GM18868 (cell line): ENCODE data around the gene VSTM2B.

Experiments
- ATAC-seq: cut with Tn5 transposase; IDR thresholded peaks from one replicate; pipeline ENCODE4 v1.9.1; 2021; ENCODE audit warnings: mild to moderate bottlenecking, moderate library complexity; ENCODE audit not compliant: unreplicated experiment

Gene VSTM2B

DNA sequence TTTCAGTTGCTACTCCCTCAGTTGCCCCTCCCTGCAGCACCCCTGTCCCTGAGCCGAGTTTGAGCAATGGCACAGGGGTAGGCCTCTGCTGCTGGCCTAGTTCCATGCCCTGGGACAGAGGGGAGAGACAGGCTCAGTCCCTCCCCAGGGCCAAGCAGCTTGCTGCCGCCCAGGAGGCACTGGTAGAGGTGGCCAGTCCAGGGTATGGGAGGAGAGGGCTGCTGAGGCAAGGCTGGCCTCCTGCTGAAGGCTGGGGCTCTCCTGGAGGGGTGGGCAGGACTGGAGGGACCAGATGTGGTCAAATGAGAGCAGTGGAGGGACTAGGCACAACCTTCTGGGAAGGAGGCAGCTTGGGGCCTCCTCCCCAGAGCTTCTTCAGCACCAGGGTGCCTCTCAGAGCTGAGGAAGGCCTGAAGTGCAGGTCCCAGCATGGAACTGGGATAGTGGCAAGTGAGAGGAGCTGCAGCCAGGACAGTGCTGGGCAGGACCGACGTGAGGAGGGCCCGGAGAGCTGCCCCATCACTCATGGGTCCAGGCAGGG, 29.8 kb upstream of the VSTM2B start:
- ATAC-seq = no peak

GRCh38 chr19:29497241-29497640, 28.6 kb upstream of the VSTM2B start:
- no peak for ATAC-seq

DNA sequence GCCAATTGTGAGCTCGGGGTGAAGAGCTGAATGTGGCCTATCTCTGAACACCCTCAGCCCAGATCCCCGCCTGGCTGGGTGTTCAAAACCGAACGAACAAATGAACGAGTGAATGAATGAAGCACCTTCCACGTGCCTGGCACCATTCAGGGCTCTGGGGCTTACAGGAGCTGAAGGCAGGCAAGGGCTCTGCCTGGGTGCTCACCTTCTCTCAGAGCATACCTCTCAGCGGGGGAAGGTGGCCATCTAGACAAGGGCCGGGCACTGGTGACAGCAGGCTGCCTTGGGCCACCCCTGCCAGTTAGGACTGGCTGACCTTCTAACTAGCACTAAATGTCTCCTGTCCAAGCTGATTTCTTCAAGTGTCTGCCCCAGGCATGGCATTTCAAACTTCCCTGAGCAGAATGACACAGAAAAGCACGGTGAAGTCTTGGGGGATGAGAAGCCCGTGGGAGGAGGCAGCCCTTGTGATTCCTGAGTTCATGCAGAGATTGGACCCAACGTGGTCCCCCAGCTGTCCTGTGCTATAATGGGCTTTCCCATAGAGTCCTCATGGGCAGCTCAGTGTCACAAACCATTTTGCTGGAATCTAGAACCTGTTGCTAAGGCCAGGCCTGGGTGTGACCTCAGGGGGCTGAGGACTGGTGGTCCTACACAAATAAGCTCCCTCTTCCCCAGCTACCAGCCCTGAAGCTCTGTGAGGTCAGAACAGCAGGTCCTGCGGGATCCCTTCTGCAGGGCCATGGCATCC, 27.9 kb upstream of the VSTM2B start:
- no peak for ATAC-seq

GRCh38 chr19:29499261-29499920, 26.4 kb upstream of the VSTM2B start:
- ATAC-seq = no peak

DNA sequence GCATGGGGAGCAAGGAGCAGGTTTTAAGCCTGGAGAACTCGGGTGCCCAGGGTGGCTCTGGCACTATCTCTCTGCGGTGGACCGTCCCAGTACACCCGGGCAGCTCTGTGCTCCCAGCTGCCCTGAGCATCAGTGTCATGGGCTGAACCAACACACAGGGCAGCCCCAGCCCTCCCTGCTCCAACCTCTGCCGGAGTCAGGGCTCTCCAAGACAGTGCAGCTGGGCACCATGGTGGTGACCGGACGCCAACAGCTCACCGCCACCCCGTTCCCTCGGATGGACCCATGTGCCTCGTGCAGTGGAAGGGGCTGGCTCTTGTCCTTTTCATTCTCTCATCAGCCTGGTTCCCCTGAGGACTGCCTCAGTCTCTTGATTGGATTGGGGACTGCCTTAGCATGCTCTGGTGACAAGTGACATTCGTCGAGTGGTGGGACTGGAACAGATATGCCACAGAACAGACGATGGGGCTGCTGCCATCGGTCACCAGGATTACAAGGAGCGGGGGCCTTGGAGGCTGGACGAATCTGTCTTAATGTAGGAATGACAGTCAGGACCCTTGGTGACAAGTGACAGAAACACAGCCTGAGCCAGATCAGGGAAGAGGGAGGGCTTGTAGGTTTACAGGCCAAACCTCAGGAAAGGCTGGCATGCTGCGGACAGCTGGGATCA, 25.7 kb upstream of the VSTM2B start:
- no peak for ATAC-seq

DNA sequence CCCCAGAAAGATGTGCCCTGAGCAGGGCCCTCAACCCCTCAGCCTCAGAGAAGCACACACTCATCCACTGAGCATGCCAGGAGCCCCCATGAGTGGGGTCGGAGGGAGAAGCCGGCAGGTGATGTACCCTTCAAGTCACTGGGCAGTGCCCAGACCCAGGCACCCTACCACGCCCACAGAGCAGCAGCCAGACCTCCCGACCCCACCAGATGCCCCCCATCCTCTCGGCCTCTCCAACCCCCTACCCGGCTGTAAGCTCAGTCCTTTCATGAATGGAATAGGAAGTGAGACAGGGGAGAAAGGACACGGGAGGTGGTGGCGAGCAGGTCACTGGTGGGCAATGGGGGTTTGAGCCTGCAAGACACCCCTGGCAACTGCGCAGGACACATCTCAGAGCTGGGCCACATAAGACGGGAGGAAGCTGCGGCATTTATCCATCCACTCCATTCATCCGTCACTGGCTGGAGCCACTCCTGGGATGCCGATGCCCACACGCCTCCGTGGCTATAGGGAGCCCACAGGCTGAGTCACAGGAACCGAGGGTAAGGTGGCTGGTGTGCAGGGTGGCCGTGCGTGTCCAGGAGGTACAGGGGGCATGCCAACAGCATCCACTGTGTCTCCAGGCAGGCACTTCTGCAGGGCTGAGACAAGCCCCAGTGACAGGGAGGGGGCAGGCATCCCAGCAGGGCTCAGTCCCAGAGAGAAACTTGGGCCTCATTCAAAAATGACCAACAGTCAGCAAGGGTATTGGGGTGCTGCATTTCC, 23.8 kb upstream of the VSTM2B start:
- no peak for ATAC-seq

DNA sequence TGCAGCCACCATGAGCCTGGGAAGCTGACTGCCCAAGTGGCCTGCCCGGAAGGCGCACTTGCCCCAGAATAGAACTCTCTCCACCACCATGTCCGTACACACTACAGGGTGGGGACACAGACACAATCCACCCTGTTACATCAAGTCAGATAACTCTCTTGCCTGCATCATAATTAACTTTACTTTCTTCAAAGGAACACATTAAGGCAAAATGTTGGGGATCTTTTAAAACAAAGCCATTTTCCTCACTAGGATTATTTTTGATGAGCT, 23.3 kb upstream of the VSTM2B start:
- ATAC-seq = no peak

GRCh38 chr19:29503140-29503758, 22.5 kb upstream of the VSTM2B start:
- no peak for ATAC-seq

DNA sequence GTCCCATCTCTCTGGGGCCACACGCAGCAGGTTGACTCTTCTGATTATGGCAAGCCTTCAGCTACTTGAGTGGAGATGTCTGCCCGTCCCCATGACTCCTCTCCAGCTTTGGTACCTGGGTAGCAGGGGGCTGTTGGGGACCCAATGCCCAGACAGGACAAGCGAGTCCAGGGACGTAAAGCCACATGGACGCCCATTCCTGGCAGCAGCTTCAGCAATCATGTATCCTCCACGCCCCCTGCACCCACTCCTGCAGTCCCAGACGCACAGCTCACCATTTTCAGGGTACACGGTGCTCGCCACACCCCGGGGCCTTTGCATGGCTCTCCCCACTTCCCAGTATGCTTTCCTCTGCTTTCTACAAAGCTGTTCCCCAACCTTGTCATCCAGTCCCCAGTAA, 22.0 kb upstream of the VSTM2B start:
- no peak for ATAC-seq

- no peak for ATAC-seq
These were observed 21.3 kb upstream of the VSTM2B start for GRCh38 chr19:29504454-29504853.

DNA sequence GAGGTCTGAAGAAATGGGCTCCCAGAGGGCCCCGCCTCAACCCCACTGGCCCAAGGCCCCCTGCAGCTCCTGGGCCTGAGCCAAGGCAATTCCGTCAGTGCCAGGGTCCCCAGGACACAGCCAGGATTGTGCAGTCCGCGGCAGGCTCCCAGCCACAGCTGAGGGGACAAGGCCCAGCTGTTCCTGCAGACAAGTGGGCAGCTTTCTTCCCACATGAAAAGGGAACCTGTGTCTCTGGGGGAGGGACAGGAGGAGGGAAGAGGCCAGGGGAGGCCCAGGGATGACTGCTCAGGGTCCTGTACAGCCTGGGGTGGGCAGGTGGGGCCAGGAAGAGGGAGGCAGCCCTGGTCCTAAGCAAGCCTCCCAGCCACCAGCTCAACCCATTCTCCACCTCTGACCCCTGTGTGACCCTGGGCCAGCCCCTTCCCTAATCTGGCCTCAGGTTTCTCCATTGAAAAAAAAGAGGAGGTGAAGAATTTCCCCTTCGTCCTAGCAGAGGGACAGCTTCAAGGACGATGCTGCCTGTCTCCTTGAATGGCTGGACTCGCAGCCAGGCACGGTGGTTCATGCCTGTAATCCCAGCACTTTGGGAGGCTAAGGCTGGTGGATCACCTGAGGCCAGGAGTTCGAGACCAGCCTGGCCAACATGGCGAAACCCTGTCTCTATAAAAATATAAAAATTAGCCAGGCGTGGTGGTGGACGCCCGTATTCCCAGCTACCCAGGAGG, 20.5 kb upstream of the VSTM2B start:
- no peak for ATAC-seq

- no peak for ATAC-seq
These were observed 19.2 kb upstream of the VSTM2B start for GRCh38 chr19:29506619-29506911.

GRCh38 chr19:29507081-29507860, 18.5 kb upstream of the VSTM2B start:
- no peak for ATAC-seq

DNA sequence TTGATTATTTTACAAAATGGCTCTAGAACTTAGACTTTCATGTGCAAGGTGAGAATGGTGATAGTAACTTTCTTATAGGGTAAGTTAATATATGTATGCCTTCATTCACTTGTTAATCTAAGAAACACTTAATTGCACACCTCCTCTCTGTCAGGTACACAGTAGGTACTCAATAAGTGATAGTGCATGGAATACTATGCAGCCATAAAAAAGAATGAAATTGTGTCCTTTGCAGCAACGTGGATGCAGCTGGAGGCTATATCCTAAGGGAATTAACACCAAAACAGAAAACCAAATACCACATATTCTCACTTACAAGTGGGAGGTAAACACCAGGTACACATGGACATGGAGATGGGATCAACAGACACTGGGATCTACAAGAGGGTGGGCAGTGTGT, 17.6 kb upstream of the VSTM2B start:
- ATAC-seq = no peak

GRCh38 chr19:29509456-29509855, 16.3 kb upstream of the VSTM2B start:
- ATAC-seq = no peak

- ATAC-seq = no peak
These were observed 15.0 kb upstream of the VSTM2B start for GRCh38 chr19:29510701-29511265.

DNA sequence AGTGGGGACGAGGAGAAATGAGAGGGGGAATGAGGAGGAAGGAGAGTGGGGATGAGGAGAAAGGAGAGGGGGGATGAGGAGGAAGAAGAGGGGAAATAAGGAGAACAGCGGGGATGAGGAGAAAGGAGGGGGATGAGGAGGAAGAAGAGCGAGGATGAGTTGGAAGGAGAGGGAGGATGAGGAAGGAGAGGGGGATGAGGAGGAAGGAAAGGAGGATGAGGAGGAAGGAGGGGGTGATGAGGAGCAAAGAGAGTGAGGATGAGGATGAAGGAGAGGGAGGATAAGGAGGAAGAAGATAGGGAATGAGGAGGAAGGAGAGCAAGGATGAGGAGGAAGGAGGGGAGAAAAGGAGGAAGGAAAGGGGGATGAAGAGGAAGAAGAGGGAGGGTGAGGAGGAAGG, 14.0 kb upstream of the VSTM2B start:
- ATAC-seq = no peak

- ATAC-seq = no peak
These were observed 13.0 kb upstream of the VSTM2B start for GRCh38 chr19:29512748-29513147.

GRCh38 chr19:29514525-29515232, 11.1 kb upstream of the VSTM2B start:
- ATAC-seq = no peak
